Right atrium auricular region (tissue), 2 donors: ENCODE measurements around the gene ASH1L. TPM values are rescaled to one million over a fixed set of nuclear protein-coding genes. Genes with fewer than 3 reads are reported as not detected.
"Not testable (repeated sequence)": the region's sequence is repeated elsewhere in the genome, so short reads cannot be mapped to it uniquely, and the experiment has no call there.

Source experiments
- DNase-seq: peaks from one replicate; pipeline ENCODE4 v3.0.0-alpha.2; 2019; ENCODE audit warnings: low spot score
- H3K27ac ChIP-seq, 2 donors: fragments of 200-600 bp; sonication (generic); 1 replicate in 1 of 2; 2 replicates in 1 of 2; pipeline ENCODE4 v1.5.1; 2016 to 2019
- H3K27me3 ChIP-seq, 2 donors: fragments of 200-600 bp; sonication (generic); one replicate each; pipeline versions ENCODE4 v1.5.1 to v1.6.0; 2017 to 2019
- H3K36me3 ChIP-seq: fragments of 200-600 bp; sonication (generic); one replicate; pipeline ENCODE4 v1.5.1; 2016
- H3K4me1 ChIP-seq, 2 donors: fragments of 200-600 bp; sonication (generic); one replicate each; pipeline versions ENCODE4 v1.5.1 to v1.6.0; 2017 to 2019
- H3K4me3 ChIP-seq, 2 donors: fragments of 200-600 bp; sonication (generic); 1 replicate in 1 of 2; 2 replicates in 1 of 2; pipeline ENCODE4 v1.5.1; 2017 to 2019; ENCODE audit warnings: mild to moderate bottlenecking in 1 of 2, moderate library complexity in 1 of 2
- H3K9me3 ChIP-seq, 2 donors: fragments of 200-600 bp; sonication (generic); one replicate each; pipeline ENCODE4 v1.5.1; 2019
- CTCF ChIP-seq, 2 donors: fragments of 200-600 bp; sonication (generic); IDR thresholded peaks; one replicate each; pipeline ENCODE4 v1.5.1; 2019; ENCODE audit warnings: antibody characterized with exemption in 2 of 2
- total RNA-seq, 2 donors: library from RNA; depleted of rRNA; stranded (reverse); fragments of >200 nt; gene quantifications; one replicate each; pipeline ENCODE4 v1.1.0, GENCODE V29; 2016

Gene ASH1L
- total RNA-seq, 2 donors from 2014 or later = 37.2 to 50.2 TPM

- no peak overlapping the region for H3K4me3 ChIP-seq
- no peak for TF ChIP-seq CTCF (IDR thresholded peaks at IDR 0.05)
- no peak overlapping the region for H3K27ac ChIP-seq
- no peaks in the 10 kb centered on the region for H3K4me1 ChIP-seq
- H3K36me3 ChIP-seq = no peaks in the 10 kb centered on the region
- no peaks in the 10 kb centered on the region for H3K27me3 ChIP-seq
- H3K9me3 ChIP-seq = no peaks in the 10 kb centered on the region
- DNase-seq = no peak
Measured at GRCh38 chr1:155574077-155574476, 11.5 kb upstream of the ASH1L start.

DNA sequence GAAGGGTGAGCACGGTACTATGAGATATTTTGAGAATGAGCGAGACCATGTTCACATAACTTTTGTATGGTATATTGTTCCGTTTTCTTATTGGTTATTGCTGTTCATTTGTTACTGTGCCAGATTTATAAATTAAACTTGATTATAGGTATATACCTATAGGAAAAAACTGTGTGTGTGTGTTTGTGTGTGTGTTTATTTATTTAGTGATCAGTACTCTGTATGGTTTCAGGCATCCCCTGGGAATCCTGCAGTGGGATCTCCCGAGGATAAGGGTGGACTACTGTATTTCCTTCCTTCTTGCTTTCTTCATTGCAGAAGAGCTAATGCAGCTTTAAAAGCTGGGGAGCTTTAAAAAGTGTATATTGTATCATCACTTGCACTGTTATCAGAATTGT lies 8.0 kb upstream of the ASH1L start:
- H3K36me3 ChIP-seq = no peaks in the 10 kb centered on the region
- no peak for DNase-seq
- no peak for TF ChIP-seq CTCF (IDR thresholded peaks at IDR 0.05)

GRCh38 chr1:155569988-155570592 lies 7.5 kb upstream of the ASH1L start:
- TF ChIP-seq CTCF (IDR thresholded peaks at IDR 0.05) = no peak
- no peak for DNase-seq

More for the DNA sequence above, 8.0 kb upstream of the ASH1L start:
- H3K9me3 ChIP-seq = no peaks in the 10 kb centered on the region
- H3K27ac ChIP-seq = no peak overlapping the region
- H3K4me1 ChIP-seq = no peaks in the 10 kb centered on the region
- no peak overlapping the region for H3K4me3 ChIP-seq
- no peaks in the 10 kb centered on the region for H3K27me3 ChIP-seq

GRCh38 chr1:155563377-155564022 lies 897 bp upstream of the ASH1L start:
- Histone ChIP-seq H3K4me3 (peak overlapping the region; percentile 91 to 95), H3K27ac (peak overlapping the region; percentile 93 to 98), H3K4me1 (peaks cover 0 to 36% of the 10 kb centered on the region in 2 donors)
- H3K36me3 ChIP-seq, H3K27me3 ChIP-seq, DNase-seq, H3K9me3 ChIP-seq: not testable (repeated sequence)

More at GRCh38 chr1:155569988-155570592, 7.5 kb upstream of the ASH1L start:
- Histone ChIP-seq H3K27me3 (no peaks in the 10 kb centered on the region), H3K4me1 (peaks cover 0 to 2% of the 10 kb centered on the region in 2 donors), H3K27ac (no peak overlapping the region), H3K9me3 (no peaks in the 10 kb centered on the region), H3K4me3 (no peak overlapping the region), H3K36me3 (no peaks in the 10 kb centered on the region)

DNA sequence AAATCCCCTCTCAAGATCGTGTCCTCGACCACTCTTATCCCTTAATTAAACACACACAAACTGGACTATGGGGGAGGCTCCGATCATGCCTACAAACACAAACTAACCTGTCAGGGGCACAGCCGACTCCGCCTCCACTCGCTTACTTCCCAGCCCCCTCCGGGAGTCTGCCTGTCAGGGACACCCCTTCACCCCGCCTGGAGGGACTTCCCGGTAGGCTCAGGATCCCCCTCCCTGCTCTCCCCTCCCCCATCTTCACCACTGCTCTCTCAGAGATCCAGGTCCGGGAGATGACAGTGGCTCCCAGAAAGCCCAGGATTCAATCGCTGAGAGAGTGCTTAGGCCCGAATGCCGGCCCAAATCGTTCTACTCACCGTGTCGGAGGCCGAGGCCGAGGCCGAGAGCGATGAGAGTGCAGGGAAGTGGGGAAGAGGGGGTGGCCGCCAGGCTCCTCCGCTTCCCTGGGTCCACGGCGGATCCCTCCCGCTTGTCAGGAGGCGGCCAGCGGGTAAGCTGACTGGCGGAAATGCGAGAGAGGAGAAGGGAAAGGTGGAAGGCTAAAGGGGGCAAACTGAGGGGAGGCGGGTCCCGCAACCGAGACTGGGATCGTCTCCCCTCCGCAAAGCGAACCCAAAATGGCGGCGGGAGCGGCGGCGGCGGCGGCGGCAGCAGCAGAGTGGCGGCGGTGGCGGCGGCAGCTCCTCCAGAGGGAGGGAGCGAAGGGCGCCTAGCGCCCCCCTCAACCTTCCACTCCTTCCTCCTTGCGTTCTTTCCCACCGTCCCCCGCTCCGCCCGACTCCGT lies 623 bp downstream of the ASH1L start:
- H3K27ac ChIP-seq = peak overlapping the region; percentile 93 to 98
- not testable (repeated sequence) for H3K27me3 ChIP-seq, DNase-seq, H3K36me3 ChIP-seq, H3K9me3 ChIP-seq
- H3K4me3 ChIP-seq = peak overlapping the region; percentile 91 to 95
- H3K4me1 ChIP-seq = peaks cover 0 to 44% of the 10 kb centered on the region in 2 donors

GRCh38 chr1:155555915-155556314 lies 6.7 kb downstream of the ASH1L start:
- peaks cover 5% of the 10 kb centered on the region for H3K36me3 ChIP-seq
- TF ChIP-seq CTCF (IDR thresholded peaks at IDR 0.05) = no peak
- no peaks in the 10 kb centered on the region for H3K9me3 ChIP-seq
- peaks cover 0 to 28% of the 10 kb centered on the region in 2 donors for H3K4me1 ChIP-seq
- DNase-seq = no peak
- H3K27ac ChIP-seq = no peak overlapping the region
- H3K27me3 ChIP-seq = no peaks in the 10 kb centered on the region
- no peak overlapping the region for H3K4me3 ChIP-seq
